Left hindlimb (tissue), 1 donor: Measurements from ENCODE around the gene CDH12.

Source experiments
- DNase-seq: peaks from one replicate; pipeline ENCODE4 v3.0.0-alpha.2; 2018

The CDH12 gene

DNA sequence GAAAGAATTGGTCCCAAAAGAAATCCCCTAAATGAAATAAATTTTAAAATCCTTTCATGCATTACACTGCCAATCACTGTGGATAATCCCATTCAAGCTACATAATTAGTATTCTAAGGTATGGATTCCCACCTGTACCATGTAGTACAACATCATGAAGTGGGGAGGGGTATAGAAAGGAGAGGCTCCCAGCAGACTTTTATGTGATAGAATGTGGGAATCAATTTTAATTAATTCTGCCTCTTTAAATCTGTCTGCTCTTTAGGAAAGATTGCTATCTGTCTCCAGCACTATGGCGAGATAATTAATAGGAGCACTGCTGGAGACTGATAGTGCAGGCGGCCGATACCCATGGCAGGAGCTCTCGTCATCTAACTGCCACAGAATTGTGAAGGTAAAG, 95.4 kb downstream of the CDH12 start:
- DNase-seq, result no peak

DNA sequence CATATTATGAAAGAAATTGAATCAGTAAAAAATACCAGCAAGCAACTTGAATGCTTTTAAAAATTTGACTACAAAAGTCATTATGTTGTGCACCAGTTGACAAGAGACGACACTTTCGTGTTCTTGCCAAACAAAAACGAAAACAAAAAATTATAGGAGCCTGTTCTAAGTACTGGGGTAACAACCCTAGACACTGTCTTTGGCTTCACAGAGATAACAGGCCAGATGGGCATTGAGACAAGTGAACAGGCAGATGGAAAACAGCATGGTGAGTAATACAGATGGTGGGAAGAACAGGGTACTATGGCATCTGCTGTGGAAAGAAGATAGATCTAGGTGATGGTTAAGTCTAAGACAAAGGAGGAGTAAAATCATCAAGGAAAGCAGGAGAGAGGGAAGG, 99.0 kb downstream of the CDH12 start:
- DNase-seq, result no peak

DNA sequence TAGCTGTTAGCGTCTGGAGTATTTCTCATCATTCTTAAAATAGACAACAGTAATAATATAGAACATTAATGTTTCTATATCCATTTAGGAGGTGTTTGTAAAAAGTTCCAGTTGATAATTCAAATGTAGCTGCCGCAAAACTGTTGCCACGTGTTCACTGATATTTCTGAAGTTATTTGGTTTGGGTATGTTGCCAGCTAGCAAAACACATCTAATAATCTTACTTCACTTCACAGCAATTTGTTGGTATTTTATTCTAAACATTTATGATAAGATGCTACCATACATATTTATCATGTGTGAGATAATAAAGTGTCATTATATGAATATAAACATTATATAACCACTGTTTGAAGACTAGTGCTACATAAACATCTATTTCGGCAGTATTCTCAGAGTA, 101.6 kb downstream of the CDH12 start:
- DNase-seq, result no peak

DNA sequence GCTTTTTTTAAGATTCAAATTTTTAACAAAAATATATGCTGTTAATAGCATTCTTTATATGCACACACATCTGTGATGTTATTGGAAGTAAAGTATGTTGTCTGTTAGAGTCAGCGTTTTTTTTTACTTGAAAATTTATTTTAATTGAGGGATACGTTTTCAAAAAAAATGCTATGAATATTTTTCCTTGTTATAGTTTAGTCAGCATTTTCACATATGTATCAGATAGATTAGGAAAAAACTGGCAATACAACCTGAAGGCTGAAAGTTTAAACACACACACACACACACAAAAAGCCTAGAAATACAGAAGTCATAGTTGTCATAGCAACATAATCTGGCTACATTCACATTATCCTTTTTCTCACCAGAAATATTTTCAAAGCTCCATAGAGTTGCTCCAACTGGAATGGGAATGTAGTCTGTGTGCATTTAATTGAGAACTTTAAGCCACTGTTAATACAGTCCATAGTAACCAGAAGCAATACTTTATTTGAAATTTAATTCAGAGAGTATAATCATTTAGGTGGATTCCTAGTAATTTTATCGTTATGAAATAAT, 116.6 kb downstream of the CDH12 start:
- no peak for DNase-seq

DNA sequence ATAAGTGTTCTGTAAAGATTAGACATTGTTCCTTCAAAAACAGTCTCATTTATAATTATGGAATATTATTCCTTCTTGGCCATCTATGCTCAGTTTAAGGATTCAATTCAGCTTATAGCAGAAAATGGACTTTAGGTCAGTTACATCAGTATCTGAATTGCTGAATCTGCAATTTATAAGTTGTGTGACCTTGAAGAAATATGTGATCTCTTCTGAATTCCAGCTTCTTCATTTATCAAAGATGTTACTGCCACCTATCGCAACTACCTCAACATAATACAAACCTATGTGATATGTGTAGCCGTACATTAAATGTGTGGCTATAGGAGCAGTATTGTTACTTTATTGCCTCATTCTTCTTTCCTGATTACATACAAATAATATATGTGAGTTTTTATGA, 118.2 kb downstream of the CDH12 start:
- no peak for DNase-seq

DNA sequence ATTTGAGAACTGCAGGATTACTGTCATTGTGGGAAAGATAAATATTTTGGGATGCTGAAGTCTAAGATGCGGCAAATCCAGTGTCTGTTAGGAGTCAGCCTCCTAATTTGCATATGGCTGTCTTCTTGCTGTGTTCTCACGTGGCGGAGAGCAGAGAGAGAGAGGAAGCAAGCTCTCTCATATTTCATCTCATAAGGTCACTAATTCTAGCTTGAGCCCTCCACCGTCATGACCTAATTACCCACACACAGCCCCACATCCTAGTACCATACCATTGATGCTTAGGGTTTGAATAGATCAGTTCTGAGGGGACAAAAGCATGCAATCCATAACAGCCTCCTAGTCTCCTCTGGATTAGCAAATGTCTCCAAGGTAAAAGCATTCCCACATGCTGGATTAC, 124.5 kb downstream of the CDH12 start:
- DNase-seq, result no peak

DNA sequence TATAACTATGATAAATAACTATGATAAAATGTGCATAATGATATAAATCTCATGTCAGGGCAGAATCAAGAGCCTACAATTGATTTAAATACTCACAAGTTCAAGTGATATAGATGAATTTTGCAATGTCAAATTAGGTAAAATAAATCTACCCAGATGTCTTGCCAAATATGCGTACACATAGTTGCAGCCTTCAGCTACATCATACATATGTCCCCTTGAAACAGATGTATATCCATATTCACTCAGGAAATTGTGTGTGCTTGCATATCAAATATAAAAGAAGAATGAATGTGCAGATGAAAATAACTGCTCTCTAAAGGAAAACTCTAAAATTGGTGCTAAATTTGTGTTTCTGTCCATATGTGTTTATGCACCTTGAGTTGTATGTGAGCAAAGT, 130.7 kb downstream of the CDH12 start:
- DNase-seq, result no peak

DNA sequence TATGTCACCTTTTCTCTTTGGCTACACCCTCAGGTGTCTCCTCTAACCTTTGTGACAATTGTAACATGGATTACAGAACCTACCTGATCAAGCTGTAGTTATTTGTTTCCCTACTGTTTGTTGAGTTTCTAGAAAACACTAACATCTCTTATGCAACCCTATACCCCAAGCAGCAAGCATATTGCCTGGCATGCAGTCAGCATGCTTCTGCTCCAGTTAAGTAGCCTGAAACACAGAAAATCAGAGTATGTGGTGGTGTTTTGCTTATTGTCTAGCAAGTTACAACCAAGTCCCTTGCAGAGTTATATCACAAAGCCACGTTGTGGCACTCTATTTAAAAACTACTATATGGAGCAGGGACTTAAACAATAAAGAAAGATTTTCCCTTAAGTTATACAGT, 131.1 kb downstream of the CDH12 start:
- DNase-seq, result no peak

DNA sequence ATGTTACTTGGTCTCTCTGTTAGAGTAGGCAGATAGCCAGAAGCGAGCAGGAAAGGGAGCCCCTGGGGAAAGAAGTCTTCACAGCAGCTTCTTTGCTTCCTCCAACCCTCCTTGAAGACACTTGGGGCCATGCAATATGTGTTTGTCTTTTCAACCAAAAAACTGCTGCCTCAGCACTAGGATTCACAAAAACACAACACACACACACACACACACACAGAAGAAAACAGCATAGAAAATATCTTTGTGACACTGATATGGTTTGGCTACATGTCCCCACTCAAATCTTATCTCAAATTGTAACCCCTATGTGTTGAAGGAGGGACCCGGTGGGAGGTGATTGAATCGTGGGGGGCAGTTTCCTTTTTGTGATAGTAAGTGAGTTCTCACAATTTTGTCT, 133.3 kb downstream of the CDH12 start:
- DNase-seq, result no peak

DNA sequence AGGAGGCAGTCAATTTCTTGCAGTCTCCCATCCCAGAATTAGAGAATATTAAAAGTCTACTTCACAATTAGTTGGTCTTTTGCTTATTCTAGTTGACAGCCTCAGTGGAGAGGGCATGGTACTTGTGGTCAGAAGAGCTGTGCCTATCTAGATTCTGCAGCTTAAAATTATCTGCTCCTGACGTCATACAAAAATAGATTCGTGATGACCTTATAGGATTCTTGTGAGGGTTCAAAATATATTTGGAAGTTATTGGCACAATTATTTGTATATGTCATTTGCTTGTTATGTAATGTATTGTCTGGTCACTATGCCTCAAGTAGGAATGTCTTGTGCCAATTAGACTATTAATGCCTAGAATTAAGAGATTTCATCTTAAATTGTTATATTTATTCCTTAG, 142.5 kb downstream of the CDH12 start:
- DNase-seq, result no peak

DNA sequence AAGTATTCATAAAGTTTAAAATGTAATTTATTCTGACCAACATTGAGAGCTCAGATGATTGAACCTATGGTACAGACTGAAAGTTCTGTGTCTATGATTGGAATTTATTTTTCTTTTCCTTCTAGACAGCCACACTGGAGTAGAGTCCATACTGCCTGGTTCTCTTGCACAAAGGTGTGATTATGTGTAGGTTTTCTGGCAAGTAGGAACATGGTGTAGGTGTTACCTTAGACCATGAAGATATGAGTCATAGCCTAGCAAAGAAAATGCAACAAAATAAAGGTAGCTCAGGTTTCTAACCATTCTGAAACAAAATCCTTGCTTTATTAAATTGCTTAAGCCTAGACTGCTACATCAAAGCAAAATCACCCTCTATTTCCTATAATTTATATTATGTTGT, 143.4 kb downstream of the CDH12 start:
- no peak for DNase-seq

DNA sequence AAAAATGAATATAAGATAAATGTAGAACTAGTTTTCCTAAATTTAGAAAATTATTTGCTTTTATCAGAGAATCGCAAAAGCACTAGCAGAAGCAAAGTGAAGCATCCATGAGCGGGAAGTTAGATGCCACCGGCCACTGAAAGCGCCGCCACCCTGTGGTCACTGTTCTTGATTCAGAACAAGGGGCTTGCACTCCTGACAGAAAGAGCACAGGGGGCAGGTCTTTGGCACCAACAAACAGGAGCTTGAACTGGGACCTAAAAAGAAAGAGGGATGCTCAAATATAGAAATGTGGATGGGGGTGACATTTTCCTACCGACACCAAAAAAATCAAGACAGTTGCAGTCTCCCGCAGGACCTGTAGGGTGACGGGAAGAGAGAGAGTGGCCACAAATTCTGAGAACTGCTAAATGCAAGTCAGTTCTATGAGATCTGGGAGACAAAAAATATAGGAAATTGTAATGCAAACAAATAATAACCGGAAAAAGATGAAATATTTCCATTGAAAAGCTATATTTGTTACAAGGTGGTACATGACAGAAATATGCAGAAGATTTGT, 144.3 kb downstream of the CDH12 start:
- DNase-seq, result no peak

DNA sequence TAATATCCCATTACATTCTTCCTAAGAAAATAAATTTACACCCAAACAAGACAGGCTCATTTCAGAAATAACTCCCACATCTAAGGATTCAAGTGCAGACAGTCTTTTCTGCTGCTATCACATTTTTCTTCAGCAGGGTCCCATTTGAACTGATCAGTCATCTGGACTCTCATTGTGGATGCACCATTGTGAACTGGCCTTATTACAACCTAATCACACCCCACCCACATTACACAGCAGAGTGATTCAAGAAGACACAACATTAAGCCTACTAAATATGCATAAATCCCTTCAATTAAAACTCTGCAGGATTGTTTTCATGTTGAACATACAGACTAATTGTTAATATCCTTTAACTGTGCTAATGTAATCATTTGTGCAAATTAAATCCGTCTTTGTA, 146.2 kb downstream of the CDH12 start:
- DNase-seq, result no peak

DNA sequence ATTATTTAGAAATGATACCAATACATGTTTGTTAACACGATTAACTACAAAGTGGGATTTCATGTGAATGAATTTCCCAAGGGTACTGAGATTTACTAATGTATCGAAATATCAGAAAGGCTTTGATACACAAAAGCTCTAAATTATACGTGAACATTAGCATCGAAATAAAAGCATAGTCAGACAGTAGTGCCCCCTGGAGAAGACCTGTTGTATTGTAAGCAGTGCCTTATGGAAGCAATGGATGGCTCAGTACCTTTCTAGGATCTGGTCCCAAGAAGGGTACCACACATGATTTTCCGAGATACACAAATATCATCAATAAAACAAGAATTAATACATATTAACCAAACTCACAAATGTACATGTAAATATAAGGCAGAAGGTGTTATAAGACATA, 153.8 kb downstream of the CDH12 start:
- DNase-seq, result no peak

DNA sequence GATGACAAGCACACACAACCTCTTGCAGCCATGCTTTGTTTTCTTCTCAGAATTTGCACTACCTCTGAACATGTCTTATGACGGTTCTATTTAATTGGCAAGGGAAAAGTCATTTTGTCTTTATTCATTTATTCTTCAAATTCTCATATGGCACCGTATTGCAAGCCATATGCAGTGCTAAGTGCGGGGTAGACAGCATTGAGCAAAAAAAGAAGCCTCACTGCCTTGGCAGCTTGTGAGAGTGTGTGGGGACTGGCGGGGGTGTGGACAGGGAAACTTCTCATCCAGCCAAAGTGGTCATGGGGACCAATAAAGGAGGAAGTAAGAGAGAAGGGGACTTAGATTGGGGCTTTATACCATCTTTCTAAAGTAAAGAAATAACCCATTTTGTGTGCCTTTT, 160.0 kb downstream of the CDH12 start:
- DNase-seq, result no peak

DNA sequence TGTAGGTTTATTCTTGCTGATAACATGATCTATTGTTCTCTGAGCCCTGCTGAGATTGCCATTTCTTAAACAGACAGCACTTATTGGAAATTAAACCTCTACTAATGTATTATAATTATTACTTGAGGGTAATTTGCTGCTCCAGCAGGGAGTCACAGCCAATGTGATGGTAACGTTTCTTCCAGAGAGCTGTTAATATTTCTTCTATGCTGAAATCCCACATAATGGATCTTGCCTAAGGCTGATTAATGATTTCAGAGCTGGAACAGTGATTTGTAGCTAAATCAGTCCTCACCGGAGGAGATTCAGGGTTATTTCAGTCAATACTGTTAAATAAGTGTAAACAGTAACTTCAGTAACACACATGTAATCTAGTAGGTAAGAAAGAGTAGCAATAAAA, 170.1 kb downstream of the CDH12 start:
- DNase-seq, result no peak

DNA sequence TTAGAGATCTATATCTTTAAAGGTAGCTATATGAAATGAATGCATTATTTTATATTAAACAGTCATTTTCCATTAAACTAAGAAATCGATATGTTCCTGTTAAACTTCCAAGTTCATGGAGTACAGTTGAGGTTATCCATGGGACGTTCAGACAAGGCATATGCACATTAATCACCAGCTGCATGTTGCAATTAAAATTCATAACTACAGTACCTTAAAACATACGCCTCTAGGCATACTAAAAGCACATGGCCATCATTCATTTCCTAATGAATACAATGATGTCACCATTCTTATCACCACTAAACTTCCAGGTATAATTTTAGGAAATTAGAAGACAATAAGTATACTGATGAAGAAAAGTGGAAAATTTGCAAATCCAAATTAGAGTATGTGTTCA, 174.3 kb downstream of the CDH12 start:
- DNase-seq, result no peak

DNA sequence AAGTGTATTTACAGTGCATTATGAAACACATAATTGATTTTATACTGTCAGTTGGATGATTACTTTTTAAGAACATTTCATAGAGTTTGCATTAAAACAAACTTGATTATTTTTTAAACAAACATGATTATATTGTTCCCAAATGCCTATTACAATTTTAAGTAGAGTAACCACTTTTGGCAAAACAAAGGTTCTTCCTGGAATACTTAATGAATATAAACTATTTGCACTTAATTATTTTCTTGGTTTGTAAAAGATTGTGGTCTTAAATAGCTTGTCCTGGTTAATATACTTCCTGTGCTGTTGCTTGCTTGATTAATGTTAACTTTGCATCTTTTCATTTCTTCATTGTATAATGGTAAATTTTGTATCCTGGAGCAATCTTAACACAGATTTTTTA, 180.0 kb downstream of the CDH12 start:
- no peak for DNase-seq

DNA sequence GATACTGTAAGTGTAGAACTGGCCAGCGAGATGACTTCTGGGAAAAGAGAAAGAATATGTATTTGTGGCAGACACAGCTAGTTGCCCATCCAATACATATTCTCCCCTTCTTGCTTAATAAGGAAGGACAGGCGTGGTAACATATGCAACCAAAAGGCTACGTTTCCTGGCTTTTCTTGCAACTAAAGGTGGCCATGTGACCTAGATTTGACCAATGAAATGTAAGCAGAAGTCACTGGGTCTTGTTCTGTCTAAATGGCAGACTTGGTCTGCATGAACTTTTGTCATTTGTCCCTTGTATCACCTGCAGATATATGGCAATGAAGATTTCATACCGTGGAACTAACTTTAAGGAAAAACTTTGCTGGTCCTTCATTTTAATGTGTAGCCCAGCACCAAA, 183.8 kb downstream of the CDH12 start:
- DNase-seq, result no peak

DNA sequence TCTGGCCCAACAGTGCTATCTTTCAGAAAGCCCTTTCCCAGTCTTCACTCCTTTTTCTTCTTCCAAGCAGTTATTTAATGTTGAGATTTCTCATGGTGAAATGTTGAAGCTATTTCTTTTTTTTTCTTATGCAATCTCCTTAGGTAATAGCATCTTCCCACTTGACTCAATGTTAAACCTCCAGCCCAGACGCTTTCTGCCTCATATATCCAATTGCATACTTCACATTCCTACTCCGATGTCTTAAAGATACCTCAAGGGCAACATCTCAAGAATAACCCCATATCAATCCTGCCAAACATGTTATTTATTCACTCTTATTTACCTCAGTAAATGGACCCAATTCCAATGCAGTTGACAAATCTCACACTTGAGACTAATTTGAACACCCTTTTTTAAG, 187.3 kb downstream of the CDH12 start:
- no peak for DNase-seq

DNA sequence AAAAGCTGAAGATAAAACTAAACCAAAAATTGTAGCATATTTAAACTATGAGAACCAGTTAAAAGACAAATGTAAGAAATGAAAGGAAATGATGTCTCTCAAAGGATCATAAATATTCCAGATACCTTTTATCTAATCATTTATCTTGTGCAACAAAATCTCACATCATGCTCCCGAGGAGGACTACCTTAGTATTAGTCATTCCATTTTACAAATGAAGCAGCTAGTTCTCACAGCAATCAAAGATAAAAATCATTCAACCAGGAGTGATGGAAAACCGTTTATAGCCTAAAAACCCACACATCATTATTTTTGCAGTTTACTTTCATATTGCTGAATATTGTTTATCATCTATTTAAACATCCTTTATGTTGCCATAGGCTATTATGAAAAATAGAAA, 190.0 kb downstream of the CDH12 start:
- DNase-seq, result no peak

DNA sequence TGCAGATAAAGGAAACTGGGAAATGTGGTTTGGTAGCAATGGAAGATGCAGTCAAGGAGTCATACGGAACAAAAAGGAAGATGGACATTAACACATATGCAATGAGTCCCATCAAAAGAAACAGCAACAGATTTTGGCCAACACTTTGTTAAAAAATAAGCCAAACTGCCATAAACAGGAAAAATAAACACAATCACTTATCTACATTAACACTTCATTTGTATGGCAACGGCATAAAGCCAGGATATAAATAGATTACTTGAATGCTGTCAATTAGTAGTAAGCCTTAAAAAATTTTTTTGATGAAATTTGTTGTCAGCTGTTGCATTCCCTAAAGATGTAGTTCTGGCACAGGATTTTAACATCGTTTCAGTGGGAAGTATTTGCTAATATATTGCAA, 190.8 kb downstream of the CDH12 start:
- no peak for DNase-seq

DNA sequence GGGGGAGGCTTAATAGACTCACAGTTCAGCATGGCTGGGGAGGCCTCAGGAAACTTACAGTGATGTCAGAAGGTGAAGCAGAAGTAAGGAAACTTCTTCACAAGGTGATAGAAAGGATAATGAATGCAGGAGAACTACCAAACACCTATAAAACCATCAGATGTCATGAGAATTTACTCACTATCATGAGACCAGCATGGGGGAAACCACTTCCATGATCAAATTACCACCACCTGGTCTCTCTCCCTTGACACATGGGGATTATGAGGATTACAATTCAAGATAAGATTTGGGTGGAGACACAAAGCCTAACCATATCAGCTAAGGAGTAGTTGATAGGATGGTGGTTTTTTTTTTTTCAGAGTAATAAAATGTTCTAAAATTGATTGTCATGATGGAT, 201.8 kb downstream of the CDH12 start:
- no peak for DNase-seq

DNA sequence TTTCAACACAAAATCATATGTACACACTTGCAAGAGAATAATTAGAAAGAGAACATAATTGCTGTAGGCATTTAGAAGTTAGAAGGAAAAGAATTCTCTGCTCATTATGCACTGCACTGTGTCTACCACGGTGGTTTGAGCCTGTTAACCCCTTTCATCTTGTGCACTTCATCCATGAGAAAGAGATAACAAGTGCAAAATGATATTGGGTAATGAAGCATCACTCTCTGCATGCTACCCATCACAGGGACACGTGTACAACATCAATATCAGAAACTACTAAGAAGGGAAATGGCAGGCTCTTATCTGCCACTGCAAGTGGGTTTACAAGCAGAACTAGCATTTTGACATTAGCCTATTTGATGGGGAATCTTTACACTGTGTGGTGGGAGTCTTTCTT, 202.6 kb downstream of the CDH12 start:
- DNase-seq, result no peak

DNA sequence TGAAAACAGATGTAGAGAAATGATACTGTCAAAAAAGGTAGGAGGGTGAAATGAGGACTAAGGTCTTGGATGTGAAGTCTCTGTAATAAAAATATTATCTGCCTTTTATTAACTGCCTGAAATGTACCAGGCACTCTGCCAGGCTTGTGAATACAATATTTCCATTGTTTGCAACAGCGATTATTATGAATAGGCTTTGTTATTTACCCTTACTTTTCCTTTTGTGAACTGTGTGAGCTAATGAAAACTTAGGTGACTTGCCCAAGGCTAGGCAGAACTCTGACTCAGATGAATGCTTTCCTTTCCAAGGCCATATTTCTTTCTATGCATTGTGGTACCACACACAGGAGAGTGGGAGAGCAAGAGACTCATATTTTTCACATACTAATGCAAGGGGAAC, 204.1 kb downstream of the CDH12 start:
- no peak for DNase-seq

DNA sequence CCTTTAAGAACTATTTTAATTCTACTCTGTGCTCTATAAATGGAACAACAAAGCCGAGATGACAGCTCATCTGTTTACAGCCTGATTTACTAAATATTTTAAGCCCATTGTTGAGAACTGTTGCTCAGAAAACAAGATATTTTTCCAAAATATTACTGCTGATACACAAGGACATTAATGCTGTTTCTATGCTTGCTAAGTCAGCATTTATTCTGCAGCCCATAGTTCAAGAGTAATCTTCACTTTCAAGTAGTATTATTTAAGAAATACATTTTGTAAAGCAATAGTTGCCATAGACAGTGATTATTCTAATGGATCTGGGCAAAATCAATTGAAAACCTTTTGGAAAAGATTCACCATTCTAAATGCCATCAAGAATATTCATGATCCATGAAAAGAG, 208.3 kb downstream of the CDH12 start:
- no peak for DNase-seq
